Keratinocyte (primary cell): ENCODE results near the gene RNPEP.

Source experiments
- CTCF ChIP-seq, 3 experiments: IDR thresholded peaks in 1 of 3; conservative IDR thresholded peaks in 1 of 3; optimal IDR thresholded peaks in 1 of 3; 2 replicates in 2 of 3; 3 replicates in 1 of 3; pipeline versions ENCODE3 to v1.5.1; 2011; ENCODE audit warnings: low read length in 3 of 3, mild to moderate bottlenecking in 3 of 3, moderate library complexity in 2 of 3, control low read depth in 1 of 3, inconsistent platforms in 1 of 3; ENCODE audit not compliant: insufficient read depth in 2 of 3; ENCODE audit errors: extremely low read depth in 1 of 3
- EZH2 ChIP-seq: IDR thresholded peaks from one replicate; pipeline ENCODE4 v1.6.1; 2012; ENCODE audit warnings: inconsistent platforms, mild to moderate bottlenecking, low read length, moderate library complexity

GRCh38 chr1:201955009-201955728, 27.3 kb upstream of the RNPEP start, which contains the start of gene TIMM17A:
- TF ChIP-seq EZH2 (no peak), CTCF (optimal IDR thresholded peaks at IDR 0.05 in 1 of 3, IDR thresholded peaks at IDR 0.05 in 1 of 3, conservative IDR thresholded peaks at IDR 0.05 in 1 of 3; ENCODE audit: extremely low read depth in 1 of 3, insufficient read depth in 2 of 3, low read length in 3 of 3) (no peak)
